ENCODE results near the gene SSBP1. TPM values are rescaled to one million over a fixed set of nuclear protein-coding genes. Genes with fewer than 3 reads are reported as not detected.
A peak's percentile ranks its signal among the peaks of the same experiment; 100 is the strongest.

SSBP1 gene
- total RNA-seq, 6 donors from 2014 or later: 30.2 to 114 (median 66.8) TPM

DNA sequence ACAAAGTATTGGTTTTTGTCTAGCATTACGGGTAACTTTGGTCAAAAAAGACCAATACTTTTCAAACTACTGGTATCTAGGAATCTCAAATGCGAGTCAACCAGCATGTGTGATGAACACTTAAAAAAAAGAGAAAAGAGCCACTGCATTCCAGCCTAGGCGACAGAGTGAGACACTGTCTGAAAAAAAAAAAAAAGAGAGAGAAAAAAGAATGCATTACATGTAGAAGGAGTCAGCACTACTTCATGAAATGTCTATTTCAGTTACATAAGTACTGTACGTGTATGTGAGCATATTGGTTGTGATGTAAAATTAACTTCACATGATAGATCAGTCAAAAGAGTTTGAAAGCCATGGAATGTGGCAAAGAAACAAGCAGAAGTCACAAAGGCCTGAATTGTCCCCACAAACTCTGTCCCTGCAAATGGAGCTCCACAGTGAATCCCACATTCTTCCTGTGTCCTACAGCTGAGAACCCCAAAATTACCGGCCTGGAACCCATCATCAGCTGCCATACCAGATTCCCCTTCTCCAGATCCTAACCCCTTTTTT is 37.8 kb upstream of the SSBP1 start:
- no peak for DNase-seq
- no peaks in the 10 kb centered on the region for H3K36me3 ChIP-seq
- ATAC-seq (ENCODE audit: low FRiP score in 2 of 2): no peak
- H3K4me3 ChIP-seq: peak overlapping the region in 3 of 4 donors; percentile 85 to 97 (median 96)
- peak overlapping the region; percentile 81 to 95 (median 89) for H3K27ac ChIP-seq
- H3K27me3 ChIP-seq: no peaks in the 10 kb centered on the region
- 62 to 65% methylated on average over 5 of the region's 5 CpGs for WGBS, 2 donors
- TF ChIP-seq EP300 (IDR thresholded peaks at IDR 0.05) (no peak), POLR2AphosphoS5 (IDR thresholded peaks at IDR 0.05) (no peak), CTCF (IDR thresholded peaks at IDR 0.05) (no peak), POLR2A (IDR thresholded peaks at IDR 0.05) (no peak)
- no peaks in the 10 kb centered on the region for H3K9me3 ChIP-seq
- H3K4me1 ChIP-seq: peaks cover 27 to 41% (median 33%) of the 10 kb centered on the region in 4 donors

DNA sequence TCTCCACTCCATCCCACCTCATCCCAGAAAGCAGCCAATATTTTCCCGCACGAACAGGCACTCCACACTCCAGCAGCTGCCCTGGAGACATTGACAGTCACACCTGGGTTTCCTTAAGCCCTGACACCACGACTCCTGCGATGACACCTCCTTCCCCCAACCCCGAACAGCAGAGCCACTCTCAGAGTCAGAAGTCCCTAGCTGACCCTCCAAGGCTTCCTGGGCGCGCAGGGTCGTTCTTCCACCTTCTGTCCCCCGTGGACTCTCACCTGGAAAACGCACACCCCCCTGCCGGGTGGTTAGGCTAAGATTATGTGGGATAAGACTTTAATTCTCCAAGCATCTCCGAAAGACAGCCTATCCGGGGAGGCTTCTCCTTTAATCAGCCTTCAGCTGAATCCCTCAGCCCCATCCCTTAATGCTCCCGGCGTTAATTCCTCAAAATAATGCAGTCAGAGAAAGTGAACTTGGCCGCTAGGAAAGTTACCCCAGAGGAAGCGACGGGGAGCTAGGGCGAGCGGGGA is 37.2 kb upstream of the SSBP1 start:
- TF ChIP-seq EP300 (IDR thresholded peaks at IDR 0.05): no peak
- DNase-seq: no peak
- Histone ChIP-seq H3K27me3 (no peaks in the 10 kb centered on the region), H3K4me3 (peak overlapping the region; percentile 74 to 97 (median 90)), H3K36me3 (no peaks in the 10 kb centered on the region), H3K4me1 (peaks cover 22 to 37% (median 29%) of the 10 kb centered on the region in 4 donors), H3K27ac (peak overlapping the region; percentile 81 to 95 (median 89)), H3K9me3 (no peaks in the 10 kb centered on the region)
- peak in 1 of 2 donors; percentile 51 for ATAC-seq (ENCODE audit: low FRiP score in 2 of 2)
- WGBS, 2 donors: 9 to 14% methylated on average over 20 of the region's 20 CpGs

DNA sequence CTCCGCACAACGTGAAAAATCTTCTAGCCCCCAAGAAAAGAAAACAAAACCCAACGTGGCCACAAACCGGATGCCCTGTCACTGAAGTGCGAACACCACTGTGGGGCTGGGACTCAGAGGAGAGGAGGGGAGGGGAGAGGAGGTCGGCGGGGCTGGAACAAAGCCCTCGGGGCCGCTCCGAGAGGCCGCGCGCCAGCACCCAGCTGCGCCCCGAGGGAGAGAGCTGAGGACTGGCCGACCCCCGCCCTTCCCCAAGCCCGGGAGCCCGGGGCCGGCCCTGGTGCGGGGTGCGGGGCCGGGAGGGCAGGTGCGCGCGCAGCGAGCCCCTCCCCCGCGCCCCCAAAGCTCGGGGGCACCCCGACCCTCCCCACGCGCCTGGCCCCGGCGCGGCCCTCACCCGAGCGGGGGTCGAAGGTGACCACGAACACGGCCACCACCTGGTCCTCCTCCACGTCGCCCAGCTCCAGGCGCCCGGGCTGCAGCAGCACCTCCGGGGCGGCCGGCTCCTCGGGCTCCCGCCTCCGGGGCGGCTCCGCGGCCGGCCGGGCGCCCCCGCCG is 36.6 kb upstream of the SSBP1 start:
- ATAC-seq (ENCODE audit: low FRiP score in 2 of 2): peak; percentile 66 to 76
- Histone ChIP-seq H3K27ac (peak overlapping the region; percentile 81 to 95 (median 89)), H3K27me3 (no peaks in the 10 kb centered on the region), H3K9me3 (no peaks in the 10 kb centered on the region), H3K4me3 (peak overlapping the region; percentile 74 to 97 (median 90)), H3K36me3 (no peaks in the 10 kb centered on the region), H3K4me1 (peaks cover 17 to 31% (median 23%) of the 10 kb centered on the region in 4 donors)
- TF ChIP-seq POLR2AphosphoS5 (IDR thresholded peaks at IDR 0.05) (no peak), POLR2A (IDR thresholded peaks at IDR 0.05) (peak in 2 of 4 donors; percentile 30 to 37), EP300 (IDR thresholded peaks at IDR 0.05) (no peak)
- peak; percentile 40 to 90 for DNase-seq
- WGBS, 2 donors: 0 to 1% methylated on average over 4 to 36 of the region's 59 CpGs

DNA sequence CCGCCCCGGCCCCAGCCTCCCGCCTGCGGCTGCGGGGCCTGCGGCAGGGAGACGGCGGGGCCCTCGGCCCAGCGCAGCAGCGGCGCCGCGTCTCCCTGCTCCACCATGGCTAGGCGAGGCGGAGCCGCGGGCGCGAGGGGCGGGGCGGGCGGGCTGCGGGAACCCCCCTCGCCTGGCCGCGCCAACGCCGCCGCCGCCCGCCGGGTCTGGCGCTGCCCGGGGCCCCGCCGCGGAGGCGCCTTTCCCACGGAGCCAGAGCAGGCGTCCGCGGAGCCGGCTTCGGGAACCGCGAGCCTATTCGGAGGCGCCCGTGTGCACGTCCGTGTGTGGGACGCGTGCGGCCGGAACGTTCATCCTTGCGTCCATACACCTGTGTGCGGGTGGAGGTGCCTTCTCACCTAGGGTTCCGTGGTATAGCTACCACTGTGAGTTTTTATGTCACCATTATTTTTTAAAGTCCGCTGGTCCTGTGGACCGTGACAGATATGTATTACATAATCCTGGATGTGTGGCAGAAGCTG is 36.1 kb upstream of the SSBP1 start, which contains the start of gene DENND11:
Gene DENND11, minus strand, starts transcription at position 120 of the 521 bp plus-strand sequence. Its CDS starts 13 bp downstream, at position 107.
- ATAC-seq (ENCODE audit: low FRiP score in 2 of 2) (peak; percentile 68 to 87), DNase-seq (peak; percentile 40 to 93)
- WGBS, 2 donors: 0% methylated on average over 17 to 24 of the region's 62 CpGs
- peak within 1 kb of the TSS; percentile 81 to 95 (median 89) for H3K27ac ChIP-seq
- H3K27me3 ChIP-seq: no peaks in the 10 kb centered on the region
- H3K9me3 ChIP-seq: no peaks in the 10 kb centered on the region
- peaks cover 12 to 25% (median 19%) of the 10 kb centered on the region in 4 donors for H3K4me1 ChIP-seq
- no peaks in the 10 kb centered on the region for H3K36me3 ChIP-seq
- TF ChIP-seq POLR2A (IDR thresholded peaks at IDR 0.05) (no peak), POLR2AphosphoS5 (IDR thresholded peaks at IDR 0.05) (no peak), EP300 (IDR thresholded peaks at IDR 0.05) (no peak), CTCF (IDR thresholded peaks at IDR 0.05) (no peak)
- H3K4me3 ChIP-seq: peak within 1 kb of the TSS; percentile 74 to 97 (median 90)

- DNase-seq (no peak), ATAC-seq (ENCODE audit: low FRiP score in 2 of 2) (no peak)
- Histone ChIP-seq H3K4me3 (peak overlapping the region in 2 of 4 donors; percentile 85 to 97), H3K9me3 (no peaks in the 10 kb centered on the region), H3K4me1 (peaks cover 12 to 19% (median 15%) of the 10 kb centered on the region in 4 donors), H3K36me3 (no peaks in the 10 kb centered on the region), H3K27ac (no peak overlapping the region), H3K27me3 (no peaks in the 10 kb centered on the region)
- 64 to 78% methylated on average over 4 of the region's 4 CpGs for WGBS, 2 donors
- TF ChIP-seq POLR2AphosphoS5 (IDR thresholded peaks at IDR 0.05): no peak
- TF ChIP-seq EP300 (IDR thresholded peaks at IDR 0.05): no peak
- no peak for TF ChIP-seq POLR2A (IDR thresholded peaks at IDR 0.05)
These were observed 35.3 kb upstream of the SSBP1 start for GRCh38 chr7:141702892-141703291.

GRCh38 chr7:141704112-141704511 is 34.0 kb upstream of the SSBP1 start:
- no peak overlapping the region for H3K27ac ChIP-seq
- H3K36me3 ChIP-seq: no peaks in the 10 kb centered on the region
- WGBS, 2 donors: 67 to 72% methylated on average over 3 of the region's 3 CpGs
- ATAC-seq (ENCODE audit: low FRiP score in 2 of 2) (no peak), DNase-seq (no peak)
- no peak for TF ChIP-seq POLR2A (IDR thresholded peaks at IDR 0.05)
- no peak for TF ChIP-seq POLR2AphosphoS5 (IDR thresholded peaks at IDR 0.05)
- TF ChIP-seq EP300 (IDR thresholded peaks at IDR 0.05): no peak
- no peak for TF ChIP-seq CTCF (IDR thresholded peaks at IDR 0.05)
- no peak overlapping the region for H3K4me3 ChIP-seq
- H3K27me3 ChIP-seq: no peaks in the 10 kb centered on the region
- peaks cover 12 to 15% (median 14%) of the 10 kb centered on the region in 4 donors for H3K4me1 ChIP-seq
- no peaks in the 10 kb centered on the region for H3K9me3 ChIP-seq
